Activated T-helper 1 cell treated with anti-CD3 and anti-CD28 coated beads, Interleukin-2, amount 50 U/mL, for 16 hours (primary cell): ENCODE results near the gene GLT8D2.
A peak's percentile ranks its signal among the peaks of the same experiment; 100 is the strongest.

Experiments used
- DNase-seq, 2 donors: peaks; one replicate each; pipeline ENCODE4 v3.0.0-alpha.2; 2020; ENCODE audit warnings: low read depth in 1 of 2, low spot score in 1 of 2

GLT8D2 gene

DNA sequence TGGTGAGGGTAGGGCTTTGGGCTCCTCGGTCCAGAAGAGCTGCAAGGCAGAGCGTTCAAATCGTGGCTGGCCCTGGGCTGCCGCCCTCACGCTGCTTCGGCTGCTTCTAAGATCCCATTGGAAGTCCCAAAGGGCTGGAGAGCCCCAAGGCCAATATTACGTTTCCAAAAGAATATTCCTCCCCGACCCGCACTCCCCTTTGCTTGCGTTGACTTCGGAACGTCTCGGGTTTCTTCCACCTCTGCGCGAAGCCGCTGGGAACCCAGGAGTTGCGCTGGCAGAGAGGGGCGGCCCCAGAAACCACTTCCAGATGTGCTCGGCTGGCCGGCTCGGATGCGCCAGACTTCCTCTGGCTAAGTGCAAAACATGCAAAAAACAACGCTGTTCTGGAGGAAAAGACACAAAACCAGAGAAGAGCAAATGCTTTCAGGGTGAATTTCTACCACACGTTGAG lies at the start of gene GLT8D2:
GLT8D2 (minus strand) TSS at position 285 of the 454 bp plus-strand sequence. CDS start 30,539 bp downstream, outside the sequence.
- DNase-seq: no peak

DNA sequence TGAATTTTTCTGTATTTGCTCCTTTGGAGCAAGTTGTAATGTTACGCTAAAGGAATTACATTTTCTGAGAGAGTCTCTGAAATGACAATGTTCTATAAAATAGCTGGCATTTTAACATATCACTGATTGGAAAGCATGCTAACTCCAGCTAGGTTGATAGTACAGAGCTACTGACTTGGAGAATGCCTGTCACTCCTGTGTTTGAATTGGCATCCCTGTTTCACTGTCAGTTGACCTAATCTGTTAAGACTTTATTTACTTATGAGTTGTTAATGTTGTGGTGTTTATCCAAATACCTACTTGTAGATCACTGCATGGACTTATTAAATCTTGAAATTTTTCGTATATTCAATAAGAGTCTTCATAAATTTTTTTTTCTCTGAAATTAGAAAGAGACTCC lies 48.0 kb upstream of the GLT8D2 start:
- DNase-seq: no peak

GRCh38 chr12:104095289-104095688 lies 45.3 kb upstream of the GLT8D2 start:
- DNase-seq: no peak

- no peak for DNase-seq
Measured at GRCh38 chr12:104094284-104094683, 44.3 kb upstream of the GLT8D2 start.

DNA sequence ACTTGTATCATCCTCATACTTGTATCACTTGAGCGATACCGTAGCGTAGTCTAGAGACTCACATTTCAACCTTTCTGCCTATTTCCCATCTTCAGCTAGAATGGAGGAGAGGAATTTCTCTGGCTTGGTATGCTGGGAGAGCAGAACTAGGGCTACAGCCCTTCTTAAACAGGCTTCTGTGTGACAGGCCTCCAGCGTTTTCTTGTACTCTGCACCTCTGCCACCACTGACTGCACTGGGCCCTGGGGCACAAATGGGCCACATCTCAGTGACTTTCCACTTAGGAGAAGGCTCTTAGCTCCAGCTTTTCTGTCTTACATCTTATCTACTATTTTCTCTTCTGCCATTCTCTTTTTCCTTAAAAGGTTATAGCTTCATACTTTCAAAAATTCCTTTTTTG lies 41.1 kb upstream of the GLT8D2 start:
- DNase-seq: no peak

DNA sequence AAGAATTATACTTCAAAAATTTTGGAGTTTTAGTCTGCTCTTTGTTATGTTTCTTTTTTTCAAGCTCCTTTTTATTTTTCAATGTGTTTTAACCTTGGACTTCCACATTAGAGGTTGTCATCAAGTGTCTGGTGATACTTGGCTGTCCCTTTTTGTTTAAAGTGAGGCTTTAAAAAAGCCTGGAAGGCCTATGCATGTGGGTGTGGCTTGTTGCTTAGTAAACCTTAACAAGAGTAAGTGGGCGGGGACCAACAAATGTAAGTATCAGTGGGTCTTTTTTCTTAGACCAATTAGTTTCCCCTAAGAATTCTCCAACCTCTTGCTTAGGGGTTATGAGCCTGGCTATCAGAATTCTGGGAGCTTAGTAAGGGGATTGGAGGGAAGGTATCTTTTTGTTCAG lies 40.7 kb upstream of the GLT8D2 start:
- no peak for DNase-seq

DNA sequence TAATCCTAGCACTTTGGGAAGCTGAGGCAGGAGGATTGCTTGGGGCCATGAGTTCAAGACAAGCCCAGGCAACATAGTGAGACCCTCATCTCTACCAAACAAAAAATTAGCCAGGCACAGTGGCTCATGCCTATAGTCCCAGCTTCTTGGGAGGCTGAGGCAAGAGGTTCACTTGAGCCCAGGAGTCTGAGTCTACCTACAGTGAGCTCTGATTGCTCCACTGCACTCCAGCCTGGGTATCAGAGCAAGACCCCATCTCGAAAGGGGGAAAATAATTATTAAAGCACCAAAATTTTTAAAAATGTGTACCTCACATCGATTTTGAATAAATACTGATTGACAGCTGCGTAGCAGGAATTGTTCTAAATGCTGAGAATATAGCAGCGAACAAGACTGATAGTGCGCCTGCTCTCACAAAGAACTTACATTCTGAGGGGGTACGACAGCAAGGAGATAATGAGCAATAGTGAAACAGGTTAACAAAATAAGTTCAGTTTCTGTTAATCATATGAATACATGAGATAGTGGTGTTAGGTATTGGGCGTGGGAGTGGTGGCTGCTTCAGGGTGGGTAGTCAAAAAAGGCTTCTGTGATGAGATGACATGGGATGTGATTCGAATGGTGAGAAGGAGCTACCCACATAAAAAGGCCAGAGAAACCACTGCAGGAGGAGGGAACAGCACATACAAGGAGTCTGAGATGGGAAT lies 33.9 kb upstream of the GLT8D2 start:
- DNase-seq: no peak

GRCh38 chr12:104080764-104081163 lies 30.8 kb upstream of the GLT8D2 start:
- DNase-seq: no peak

DNA sequence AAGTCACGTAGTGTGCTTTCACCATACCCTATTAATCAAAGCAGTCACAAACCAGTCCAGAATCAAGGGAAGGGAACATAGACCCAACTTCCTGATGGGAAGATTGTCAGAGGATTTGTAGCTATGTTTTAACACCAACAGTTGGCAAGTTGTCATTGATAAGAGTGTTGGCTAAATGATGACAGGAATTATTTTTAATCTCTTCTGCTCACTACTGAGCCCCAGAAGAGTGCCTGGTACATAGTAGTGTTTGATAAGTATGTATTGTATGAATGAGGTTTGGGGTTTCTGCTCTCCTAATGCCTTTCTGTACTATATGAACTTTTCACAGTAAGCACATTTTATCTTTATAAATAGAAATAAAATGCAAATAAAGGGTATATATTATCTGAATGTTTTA lies 29.0 kb upstream of the GLT8D2 start:
- DNase-seq: no peak

DNA sequence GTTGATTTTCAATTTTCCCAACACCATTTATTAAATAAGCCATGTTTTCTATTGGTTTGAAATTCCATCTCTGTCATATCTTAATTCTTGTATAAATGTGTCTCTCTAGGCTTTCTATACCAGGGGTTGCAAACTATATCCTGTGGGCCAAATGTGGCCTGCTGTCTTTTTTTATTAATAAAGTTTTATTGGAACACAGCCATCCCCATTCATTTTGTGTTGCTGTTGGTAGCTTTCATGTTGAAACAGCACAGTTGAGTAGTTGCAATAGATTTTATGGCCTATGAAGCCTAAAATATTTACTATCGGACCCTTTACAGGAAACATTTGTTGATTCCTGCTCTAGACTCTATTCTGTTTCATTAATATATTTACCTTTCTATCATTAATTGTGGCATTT lies 23.7 kb upstream of the GLT8D2 start:
- DNase-seq: no peak

- no peak for DNase-seq
Measured at GRCh38 chr12:104072099-104072498, 22.1 kb upstream of the GLT8D2 start.

- DNase-seq: no peak
Measured at GRCh38 chr12:104064842-104065427, 14.9 kb upstream of the GLT8D2 start.

DNA sequence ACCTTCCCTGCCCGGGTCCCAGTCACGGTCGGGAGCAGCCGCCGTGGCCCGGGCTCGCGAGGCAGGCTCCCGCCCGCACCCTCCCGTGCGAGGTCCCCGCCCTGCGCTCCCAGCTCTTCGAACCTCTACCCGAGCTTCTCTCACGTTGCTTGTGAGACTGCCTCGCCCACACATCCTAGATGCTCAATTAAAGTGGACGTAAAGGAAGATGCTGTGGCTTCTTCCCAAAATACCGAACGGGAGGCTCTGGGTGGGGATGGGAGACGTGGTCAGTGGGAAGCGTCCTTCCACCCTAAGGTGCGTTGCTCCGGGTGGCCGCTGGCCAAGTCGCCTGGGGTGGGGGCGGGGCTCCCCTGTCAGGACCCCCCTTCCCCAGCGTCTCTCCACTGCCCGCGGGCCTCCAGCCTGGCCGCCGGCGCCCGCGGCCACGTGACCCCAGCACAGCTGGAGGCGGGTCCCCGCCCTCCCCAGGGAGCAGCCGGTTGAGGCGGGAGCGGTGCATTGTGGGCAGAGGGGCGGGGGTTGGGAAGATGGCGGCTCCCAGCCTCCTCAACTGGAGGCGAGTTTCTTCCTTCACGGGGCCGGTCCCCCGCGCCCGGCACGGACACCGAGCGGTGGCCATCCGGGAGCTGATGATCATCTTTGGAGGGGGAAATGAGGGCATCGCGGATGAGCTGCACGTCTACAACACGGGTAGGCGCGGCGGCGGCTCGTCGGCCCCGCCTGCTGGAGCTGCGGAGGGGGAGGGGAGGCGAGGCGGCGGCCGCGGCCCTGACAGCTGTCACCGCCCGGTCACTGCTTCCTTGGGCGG lies 14.2 kb upstream of the GLT8D2 start, which contains the start of gene HCFC2:
HCFC2 (plus strand) TSS at position 501 of the 811 bp plus-strand sequence; CDS start at position 531, 30 bp downstream.
- DNase-seq: peak; percentile 73 to 81

DNA sequence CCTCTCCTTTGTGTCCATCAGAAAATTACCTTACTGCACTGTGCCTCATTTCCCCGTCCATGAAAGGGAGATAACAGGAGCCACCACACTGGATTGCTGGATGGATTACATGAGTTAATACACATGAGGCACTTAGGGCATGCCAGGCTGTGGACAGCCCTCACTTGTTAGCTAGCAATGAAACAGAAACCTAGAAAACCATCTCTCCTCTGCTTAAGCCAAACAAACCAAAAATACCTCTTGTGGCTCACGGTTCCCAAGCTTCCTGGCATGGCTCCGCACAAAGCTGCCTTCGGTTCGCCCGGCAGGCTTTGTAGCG lies 13.7 kb upstream of the GLT8D2 start:
- DNase-seq: no peak

DNA sequence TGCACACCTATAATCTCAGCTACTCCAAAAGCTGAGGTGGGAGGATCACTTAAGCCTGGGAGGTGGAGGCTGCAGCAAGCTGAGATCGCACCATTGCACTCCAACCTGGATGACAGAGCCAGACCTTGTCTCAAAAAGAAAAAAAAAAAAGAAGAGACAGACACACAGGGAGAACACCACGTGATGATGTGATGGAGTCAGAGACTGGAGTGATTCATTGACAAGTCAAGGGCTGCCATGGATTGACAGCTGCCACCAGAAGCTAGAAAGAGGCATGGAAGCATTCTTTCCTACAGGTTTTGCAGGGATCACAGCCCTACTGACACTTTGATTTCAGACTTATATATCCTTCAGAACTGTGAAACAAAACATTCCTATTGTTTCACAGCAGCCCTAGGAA lies 10.8 kb upstream of the GLT8D2 start:
- no peak for DNase-seq

- no peak for DNase-seq
Measured at GRCh38 chr12:104059963-104060362, 10.0 kb upstream of the GLT8D2 start.

DNA sequence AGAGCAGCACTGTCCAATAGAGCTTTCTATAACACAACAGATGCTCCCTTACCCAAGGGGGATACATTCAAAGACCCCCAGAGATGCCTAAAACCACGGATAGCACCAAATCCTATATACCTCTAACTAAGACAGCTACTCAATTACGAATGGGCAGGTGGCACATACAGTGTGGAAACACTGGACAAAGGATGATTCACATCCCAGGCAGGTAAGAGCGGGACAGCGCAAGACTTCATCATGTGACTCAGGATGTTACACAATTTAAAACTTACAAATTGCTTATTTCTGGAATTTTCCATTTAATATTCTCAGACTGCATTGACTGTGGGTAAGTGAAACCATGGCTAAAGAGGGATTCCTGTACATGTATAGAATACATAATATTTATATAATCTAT lies 8.8 kb upstream of the GLT8D2 start:
- no peak for DNase-seq

- no peak for DNase-seq
Measured at GRCh38 chr12:104057771-104058197, 7.8 kb upstream of the GLT8D2 start.

- no peak for DNase-seq
Measured at GRCh38 chr12:104056419-104056972, 6.5 kb upstream of the GLT8D2 start.

DNA sequence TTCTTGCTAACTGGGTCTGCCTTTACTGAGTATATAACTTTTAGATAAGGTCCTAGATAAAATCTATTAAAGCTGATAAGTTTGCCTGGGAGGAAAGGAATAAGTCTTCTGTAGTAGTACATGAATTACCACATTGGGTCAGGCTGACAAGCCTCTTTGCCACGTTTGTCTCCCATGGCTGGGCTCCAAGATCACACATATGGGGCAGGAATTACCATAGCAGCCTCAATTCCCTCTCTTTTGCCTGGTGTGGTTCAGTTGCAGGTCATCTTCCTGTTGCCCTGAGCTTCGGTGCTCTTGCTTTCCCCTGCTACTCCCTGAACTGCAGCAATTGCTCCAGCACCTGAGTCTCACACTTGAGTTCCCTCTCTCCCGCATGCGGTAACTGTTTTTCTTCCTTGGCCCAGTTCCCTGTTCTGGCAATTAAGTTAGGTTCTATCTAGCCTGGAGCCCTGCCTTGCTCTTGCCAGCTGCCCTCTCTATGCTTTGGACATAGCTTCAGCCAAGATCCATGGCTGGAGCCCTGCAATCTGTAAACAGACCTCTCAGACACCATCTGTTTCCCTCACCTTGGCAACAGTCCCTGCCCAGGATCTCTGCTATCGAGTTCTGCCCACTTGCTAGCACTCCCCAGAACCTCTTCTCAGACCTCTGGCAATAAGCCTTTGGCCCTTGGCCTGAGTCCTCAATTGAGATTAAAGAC lies 5.8 kb upstream of the GLT8D2 start:
- no peak for DNase-seq

- DNase-seq: no peak
Measured at GRCh38 chr12:104054681-104055346, 4.8 kb upstream of the GLT8D2 start.
